ENCODE measurements around the gene ABI2.

- TF ChIP-seq CTCF (IDR thresholded peaks at IDR 0.05; ENCODE audit: insufficient read depth, low read length, poor library complexity, severe bottlenecking) (peak; percentile 54), EZH2phosphoT487 (conservative IDR thresholded peaks at IDR 0.05; ENCODE audit: low read length) (no peak)
Observed at GRCh38 chr2:203453858-203454451, 125.8 kb downstream of the ABI2 start.

All from SU-DHL-6 (cell line).